NCI-H2107 (cell line): ENCODE data around the gene IFRD2.
"Not testable (repeated sequence)": the region's sequence is repeated elsewhere in the genome, so short reads cannot be mapped to it uniquely, and the experiment has no call there.

Experiments
- DNase-seq: peaks from one replicate; lab custom pipeline; 2025; lab: John Stamatoyannopoulos, UW

The IFRD2 gene

GRCh38 chr3:50251220-50251619 lies 41.0 kb downstream of the IFRD2 start:
- DNase-seq, result no peak

- no peak for DNase-seq
Measured at GRCh38 chr3:50250514-50250913, 41.7 kb downstream of the IFRD2 start.

- DNase-seq, result no peak
Measured at GRCh38 chr3:50249457-50249856, 42.8 kb downstream of the IFRD2 start.

- DNase-seq, result no peak
Measured at GRCh38 chr3:50248387-50248786, 43.8 kb downstream of the IFRD2 start.

- DNase-seq, result no peak
Measured at GRCh38 chr3:50246517-50246954, 45.7 kb downstream of the IFRD2 start.

- peak; percentile 38 for DNase-seq
Measured at GRCh38 chr3:50245831-50246516, 46.3 kb downstream of the IFRD2 start.

- no peak for DNase-seq
Measured at GRCh38 chr3:50245251-50245745, 46.9 kb downstream of the IFRD2 start.

- not testable (repeated sequence) for DNase-seq
Measured at GRCh38 chr3:50244813-50245212, 47.4 kb downstream of the IFRD2 start.

- DNase-seq, result no peak
Measured at GRCh38 chr3:50243543-50243895, 48.7 kb downstream of the IFRD2 start.

- DNase-seq, result no peak
Measured at GRCh38 chr3:50242851-50243542, 49.2 kb downstream of the IFRD2 start.

GRCh38 chr3:50242381-50242770 lies 49.9 kb downstream of the IFRD2 start:
- no peak for DNase-seq

- DNase-seq, result no peak
Measured at GRCh38 chr3:50241713-50242380, 50.4 kb downstream of the IFRD2 start.

GRCh38 chr3:50241163-50241562 lies 51.1 kb downstream of the IFRD2 start:
- DNase-seq, result no peak

- DNase-seq, result no peak
Measured at GRCh38 chr3:50239649-50240048, 52.6 kb downstream of the IFRD2 start.

- DNase-seq, result no peak
Measured at GRCh38 chr3:50238549-50239026, 53.6 kb downstream of the IFRD2 start.

GRCh38 chr3:50237754-50238548 lies 54.3 kb downstream of the IFRD2 start:
- no peak for DNase-seq
